Mammary epithelial cell (primary cell): ENCODE results near the gene P2RY6.

ENCODE experiments used
- EZH2 ChIP-seq: IDR thresholded peaks from 2 replicates; pipeline ENCODE4 v1.6.1; 2012; ENCODE audit warnings: low read length, inconsistent platforms, borderline replicate concordance
- TF ChIP-seq, protein P1 (sequence below), 2 donors: IDR thresholded peaks in 1 of 2; conservative IDR thresholded peaks in 1 of 2; 2 replicates each; pipeline ENCODE4 v1.5.1; 2011 to 2012; ENCODE audit warnings: inconsistent platforms in 2 of 2, low read length in 2 of 2, mild to moderate bottlenecking in 2 of 2, control low read depth in 1 of 2, low read depth in 1 of 2; ENCODE audit not compliant: insufficient read depth in 1 of 2; ENCODE audit errors: extremely low read depth in 1 of 2

DNA sequence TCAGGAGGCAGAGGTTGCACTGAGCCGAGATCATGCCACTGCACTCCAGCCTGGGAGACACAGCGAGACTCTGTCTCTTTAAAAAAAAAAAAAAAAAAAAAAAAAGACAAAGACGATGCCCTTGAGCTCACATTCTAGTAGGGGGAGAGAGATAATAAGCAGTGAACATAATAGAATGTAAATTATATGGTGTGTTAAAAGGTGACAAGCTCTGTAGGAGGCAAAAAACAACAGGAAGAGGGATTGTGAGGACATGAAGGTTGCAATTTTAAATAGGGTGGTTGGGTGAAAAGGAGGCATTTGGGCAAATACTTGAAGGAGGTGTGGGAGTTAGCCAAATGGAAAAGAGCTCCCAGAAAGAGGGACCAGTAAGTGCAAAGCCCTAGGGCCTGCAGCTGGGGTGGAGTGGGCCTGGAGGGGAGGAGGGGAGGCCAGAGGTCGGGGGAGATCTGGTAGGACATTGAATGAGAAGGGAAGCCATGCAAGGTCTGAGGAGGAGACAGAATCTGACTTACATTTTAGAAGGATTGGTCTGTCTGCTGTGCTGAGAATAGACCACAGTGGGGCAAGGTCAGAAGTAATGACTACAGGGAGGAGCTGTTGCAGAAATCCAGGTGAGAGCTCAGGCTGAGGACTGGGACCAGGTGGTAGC, 27.4 kb upstream of the P2RY6 start:
- no peak for TF ChIP-seq EZH2
- TF ChIP-seq, protein P1, sequence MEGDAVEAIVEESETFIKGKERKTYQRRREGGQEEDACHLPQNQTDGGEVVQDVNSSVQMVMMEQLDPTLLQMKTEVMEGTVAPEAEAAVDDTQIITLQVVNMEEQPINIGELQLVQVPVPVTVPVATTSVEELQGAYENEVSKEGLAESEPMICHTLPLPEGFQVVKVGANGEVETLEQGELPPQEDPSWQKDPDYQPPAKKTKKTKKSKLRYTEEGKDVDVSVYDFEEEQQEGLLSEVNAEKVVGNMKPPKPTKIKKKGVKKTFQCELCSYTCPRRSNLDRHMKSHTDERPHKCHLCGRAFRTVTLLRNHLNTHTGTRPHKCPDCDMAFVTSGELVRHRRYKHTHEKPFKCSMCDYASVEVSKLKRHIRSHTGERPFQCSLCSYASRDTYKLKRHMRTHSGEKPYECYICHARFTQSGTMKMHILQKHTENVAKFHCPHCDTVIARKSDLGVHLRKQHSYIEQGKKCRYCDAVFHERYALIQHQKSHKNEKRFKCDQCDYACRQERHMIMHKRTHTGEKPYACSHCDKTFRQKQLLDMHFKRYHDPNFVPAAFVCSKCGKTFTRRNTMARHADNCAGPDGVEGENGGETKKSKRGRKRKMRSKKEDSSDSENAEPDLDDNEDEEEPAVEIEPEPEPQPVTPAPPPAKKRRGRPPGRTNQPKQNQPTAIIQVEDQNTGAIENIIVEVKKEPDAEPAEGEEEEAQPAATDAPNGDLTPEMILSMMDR (conservative IDR thresholded peaks at IDR 0.05 in 1 of 2, IDR thresholded peaks at IDR 0.05 in 1 of 2; ENCODE audit: extremely low read depth in 1 of 2, insufficient read depth in 1 of 2, low read depth in 1 of 2, low read length in 2 of 2): no peak
